Measurements from ENCODE around the gene CNBP. TPM values are rescaled to one million over a fixed set of nuclear protein-coding genes. Genes with fewer than 3 reads are reported as not detected.

Gene CNBP
- total RNA-seq, 1 donor from 2014 or later: 298 TPM

- Histone ChIP-seq H3K27me3 (ENCODE audit: low read depth) (no peaks in the 10 kb centered on the region), H3K4me3 (peak overlapping the region; percentile 96), H3K36me3 (no peaks in the 10 kb centered on the region), H3K4me1 (peaks cover 47% of the 10 kb centered on the region), H3K27ac (peak overlapping the region; percentile 100), H3K9me3 (no peaks in the 10 kb centered on the region)
- ATAC-seq: peak in 1 of 2 donors; percentile 20
- intact Hi-C loops (cut with DNase I): no loop called here
- DNase-seq: no peak
- TF ChIP-seq CTCF (IDR thresholded peaks at IDR 0.05): no peak
Measured at GRCh38 chr3:129184396-129184657, 631 bp upstream of the CNBP start.

DNA sequence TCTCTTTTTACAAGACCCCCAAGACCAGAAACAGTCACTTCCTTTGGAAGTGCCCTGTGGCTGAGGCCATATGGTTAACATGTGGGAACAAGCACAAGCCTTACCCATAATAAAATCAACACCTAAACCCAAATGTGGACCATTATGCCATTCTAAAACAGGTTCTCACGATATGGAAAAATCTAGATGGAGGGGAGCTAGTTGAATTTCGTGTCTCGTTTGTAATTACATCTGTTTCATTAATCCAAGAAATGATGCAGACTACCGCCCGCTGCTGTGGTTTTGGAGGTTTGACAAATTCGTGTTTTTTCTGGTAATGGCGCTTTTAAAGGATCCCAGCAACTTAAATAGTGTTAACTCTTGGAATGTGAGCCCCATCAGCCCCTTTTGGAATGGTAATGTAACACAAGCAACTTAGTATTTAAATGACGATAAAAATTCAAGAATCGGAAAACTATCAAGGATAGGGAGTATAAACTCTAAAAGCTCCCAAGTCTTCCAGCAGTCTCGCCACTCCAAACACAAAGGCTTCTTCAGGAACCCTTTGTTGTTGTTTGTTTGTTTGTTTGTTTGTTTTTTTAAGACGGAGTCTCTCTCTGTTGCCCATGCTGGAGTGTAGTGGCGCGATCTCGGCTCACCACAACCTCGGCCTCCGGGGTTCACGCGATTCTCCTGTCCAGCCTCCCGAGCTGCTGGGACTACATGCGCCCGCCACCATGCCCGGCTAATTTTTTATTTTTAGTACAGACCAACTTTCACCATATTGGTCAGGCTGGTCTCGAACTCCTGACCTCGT lies 1.1 kb downstream of the CNBP start:
- H3K36me3 ChIP-seq: peaks cover 17% of the 10 kb centered on the region
- TF ChIP-seq CTCF (IDR thresholded peaks at IDR 0.05): no peak
- no peaks in the 10 kb centered on the region for H3K27me3 ChIP-seq (ENCODE audit: low read depth)
- H3K4me3 ChIP-seq: peak overlapping the region; percentile 96
- intact Hi-C loops (cut with DNase I): no loop called here
- H3K4me1 ChIP-seq: peaks cover 64% of the 10 kb centered on the region
- no peaks in the 10 kb centered on the region for H3K9me3 ChIP-seq
- no peak for DNase-seq
- peak overlapping the region; percentile 100 for H3K27ac ChIP-seq
- ATAC-seq: peak; percentile 1 to 6

- intact Hi-C loops (cut with DNase I): no loop called here
Measured at GRCh38 chr3:129181819-129182218, 1.9 kb downstream of the CNBP start.

DNA sequence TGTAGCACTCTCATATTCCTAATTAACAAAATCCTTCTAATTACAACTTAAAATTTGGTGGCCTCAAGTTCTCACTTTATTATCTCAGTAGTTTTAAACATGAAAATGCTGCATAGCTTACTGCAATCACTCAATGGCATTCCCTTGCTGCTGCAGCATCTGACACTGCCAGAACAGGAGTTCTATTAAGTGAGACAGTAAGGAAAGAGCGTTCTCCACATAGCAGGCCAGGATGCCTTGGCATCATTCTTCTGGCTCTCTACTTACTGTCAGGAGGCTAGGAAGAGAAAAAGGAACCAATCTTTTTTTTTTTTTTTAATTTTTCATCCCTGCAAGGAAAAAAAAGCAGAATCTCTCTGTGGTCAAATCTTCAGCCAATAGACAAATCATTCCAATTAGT lies 3.2 kb downstream of the CNBP start:
- Histone ChIP-seq H3K4me3 (peak overlapping the region; percentile 96), H3K27me3 (ENCODE audit: low read depth) (no peaks in the 10 kb centered on the region), H3K4me1 (peaks cover 78% of the 10 kb centered on the region), H3K27ac (no peak overlapping the region), H3K9me3 (no peaks in the 10 kb centered on the region), H3K36me3 (peaks cover 38% of the 10 kb centered on the region)
- TF ChIP-seq CTCF (IDR thresholded peaks at IDR 0.05): no peak
- intact Hi-C loops (cut with DNase I): no loop called here
- ATAC-seq: no peak
- DNase-seq: no peak

More at GRCh38 chr3:129181819-129182218, 1.9 kb downstream of the CNBP start:
- peak overlapping the region; percentile 100 for H3K27ac ChIP-seq
- no peaks in the 10 kb centered on the region for H3K9me3 ChIP-seq
- no peak for TF ChIP-seq CTCF (IDR thresholded peaks at IDR 0.05)
- DNase-seq (no peak), ATAC-seq (no peak)
- H3K4me1 ChIP-seq: peaks cover 72% of the 10 kb centered on the region
- H3K36me3 ChIP-seq: peaks cover 24% of the 10 kb centered on the region
- no peaks in the 10 kb centered on the region for H3K27me3 ChIP-seq (ENCODE audit: low read depth)
- H3K4me3 ChIP-seq: peak overlapping the region; percentile 96

DNA sequence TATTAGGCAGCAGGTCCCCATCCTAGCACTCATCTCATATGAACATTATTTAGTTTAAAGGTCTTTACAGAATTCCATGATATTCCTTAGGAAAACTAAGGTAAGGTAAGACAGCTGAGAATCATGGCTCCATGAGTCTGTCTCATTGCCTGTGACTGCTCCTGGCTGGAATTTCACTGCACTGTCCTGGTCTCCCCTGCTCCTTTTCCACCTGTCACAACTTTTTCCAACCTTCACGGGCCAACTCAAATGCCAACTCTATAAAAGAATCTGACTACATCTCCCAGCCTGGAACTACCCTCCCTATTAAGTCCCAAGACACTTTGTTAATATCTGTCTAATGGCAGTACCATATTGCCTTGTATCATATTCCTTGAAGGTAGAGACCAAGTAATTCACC lies 7.6 kb downstream of the CNBP start:
- no peak for TF ChIP-seq CTCF (IDR thresholded peaks at IDR 0.05)
- Histone ChIP-seq H3K4me3 (no peak overlapping the region), H3K27me3 (ENCODE audit: low read depth) (no peaks in the 10 kb centered on the region), H3K9me3 (no peaks in the 10 kb centered on the region), H3K36me3 (peaks cover 64% of the 10 kb centered on the region), H3K27ac (no peak overlapping the region), H3K4me1 (peaks cover 92% of the 10 kb centered on the region)
- ATAC-seq (no peak), DNase-seq (no peak)
- intact Hi-C loops (cut with DNase I): no loop called here
